Mesenchymal stem cell (in vitro differentiated cells and primary cell): ENCODE results near the gene BFSP2.

Experiments used
- DNase-seq: peaks from one replicate; pipeline ENCODE4 v3.0.0-alpha.2; 2013
- H2AFZ ChIP-seq: one replicate; pipeline ENCODE4 v1.6.1; 2013; ENCODE audit warnings: low read depth, mild to moderate bottlenecking, control low read depth, inconsistent platforms, low read length, moderate library complexity
- H2AK5ac ChIP-seq: 2 replicates; pipeline ENCODE4 v1.6.1; 2013; ENCODE audit warnings: low read length, moderate library complexity, mild to moderate bottlenecking, inconsistent platforms; ENCODE audit not compliant: severe bottlenecking
- H2BK120ac ChIP-seq: one replicate; pipeline ENCODE4 v1.6.1; 2013; ENCODE audit warnings: low read depth, mild to moderate bottlenecking, inconsistent platforms, low read length, moderate library complexity
- H2BK12ac ChIP-seq, 2 experiments: one replicate each; pipeline ENCODE4 v1.6.1; 2013; ENCODE audit warnings: inconsistent platforms in 2 of 2, low read length in 2 of 2, mild to moderate bottlenecking in 2 of 2, moderate library complexity in 2 of 2, control low read depth in 1 of 2
- H2BK15ac ChIP-seq: one replicate; pipeline ENCODE4 v1.6.1; 2013; ENCODE audit warnings: mild to moderate bottlenecking, low read depth, inconsistent platforms; ENCODE audit not compliant: poor library complexity, severe bottlenecking
- H2BK5ac ChIP-seq: 2 replicates; pipeline ENCODE4 v1.6.1; 2013; ENCODE audit warnings: low read depth, mild to moderate bottlenecking, low read length, control low read depth, inconsistent platforms; ENCODE audit not compliant: poor library complexity, severe bottlenecking
- H3K14ac ChIP-seq, 2 experiments: one replicate each; pipeline ENCODE4 v1.6.1; 2013; ENCODE audit warnings: inconsistent platforms in 2 of 2, low read length in 2 of 2, control low read depth in 1 of 2, mild to moderate bottlenecking in 1 of 2, moderate library complexity in 1 of 2
- H3K18ac ChIP-seq, 2 experiments: one replicate each; pipeline ENCODE4 v1.6.1; 2013; ENCODE audit warnings: inconsistent platforms in 2 of 2, low read length in 2 of 2, control low read depth in 1 of 2, low read depth in 1 of 2, mild to moderate bottlenecking in 1 of 2
- H3K23ac ChIP-seq, 2 experiments: one replicate each; pipeline ENCODE4 v1.6.1; 2013; ENCODE audit warnings: inconsistent platforms in 2 of 2, low read length in 2 of 2, mild to moderate bottlenecking in 2 of 2, moderate library complexity in 2 of 2, control low read depth in 1 of 2
- H3K27ac ChIP-seq: 2 replicates; pipeline ENCODE4 v1.5.1; 2013; ENCODE audit warnings: mild to moderate bottlenecking, moderate library complexity, low read length, control low read depth, inconsistent platforms; ENCODE audit not compliant: poor library complexity, severe bottlenecking
- H3K27me3 ChIP-seq, 2 experiments: 2 replicates each; pipeline versions ENCODE4 v1.6.1 to v1.7.0; 2013; ENCODE audit warnings: low read length in 2 of 2, mild to moderate bottlenecking in 2 of 2, moderate library complexity in 2 of 2, control low read depth in 1 of 2, inconsistent platforms in 1 of 2; ENCODE audit not compliant: control insufficient read depth in 1 of 2, insufficient read depth in 1 of 2
- H3K36me3 ChIP-seq, 2 experiments: 2 replicates each; pipeline versions ENCODE4 v1.6.1 to v1.7.0; 2013; ENCODE audit warnings: low read length in 2 of 2, control low read depth in 1 of 2, inconsistent platforms in 1 of 2, low read depth in 1 of 2, mild to moderate bottlenecking in 1 of 2; ENCODE audit not compliant: insufficient read depth in 2 of 2, control insufficient read depth in 1 of 2
- H3K4ac ChIP-seq, 2 experiments: one replicate each; pipeline ENCODE4 v1.6.1; 2013; ENCODE audit warnings: inconsistent platforms in 2 of 2, low read length in 2 of 2, mild to moderate bottlenecking in 2 of 2, moderate library complexity in 2 of 2, control low read depth in 1 of 2, low read depth in 1 of 2
- H3K4me1 ChIP-seq: 2 replicates; pipeline ENCODE4 v1.6.1; 2013; ENCODE audit warnings: low read depth, low read length, control low read depth; ENCODE audit not compliant: control insufficient read depth, insufficient read depth
- H3K4me2 ChIP-seq: 2 replicates; pipeline ENCODE4 v1.6.1; 2013; ENCODE audit warnings: low read length, mild to moderate bottlenecking, inconsistent platforms; ENCODE audit not compliant: poor library complexity, severe bottlenecking
- H3K4me3 ChIP-seq, 2 experiments: 2 replicates each; pipeline versions ENCODE4 v1.5.1 to v1.7.0; 2013; ENCODE audit warnings: low read length in 2 of 2, mild to moderate bottlenecking in 2 of 2, control low read depth in 1 of 2, low read depth in 1 of 2; ENCODE audit not compliant: insufficient read depth in 1 of 2
- H3K79me1 ChIP-seq: replicated peaks from 2 replicates; pipeline ENCODE4 v1.6.1; 2013; ENCODE audit warnings: mild to moderate bottlenecking, control low read depth, low read length, inconsistent platforms; ENCODE audit not compliant: poor library complexity, severe bottlenecking
- H3K9ac ChIP-seq: 2 replicates; pipeline ENCODE4 v1.7.0; 2013; ENCODE audit warnings: mild to moderate bottlenecking, low read length, moderate library complexity
- H3K9me3 ChIP-seq: 2 replicates; pipeline ENCODE4 v1.7.0; 2013; ENCODE audit warnings: mild to moderate bottlenecking, low read length; ENCODE audit not compliant: control insufficient read depth
- H4K8ac ChIP-seq: one replicate; pipeline ENCODE4 v1.6.1; 2013; ENCODE audit warnings: inconsistent platforms, mild to moderate bottlenecking, low read length, moderate library complexity
- H4K91ac ChIP-seq: one replicate; pipeline ENCODE4 v1.6.1; 2013; ENCODE audit warnings: mild to moderate bottlenecking, low read length, inconsistent platforms
- WGBS: methylation state at CpG from one replicate; pipeline ENCODE4 v1.1.7; 2013; ENCODE audit warnings: mixed read lengths; 5-methylcytosine and 5-hydroxymethylcytosine counted together

BFSP2 gene

DNA sequence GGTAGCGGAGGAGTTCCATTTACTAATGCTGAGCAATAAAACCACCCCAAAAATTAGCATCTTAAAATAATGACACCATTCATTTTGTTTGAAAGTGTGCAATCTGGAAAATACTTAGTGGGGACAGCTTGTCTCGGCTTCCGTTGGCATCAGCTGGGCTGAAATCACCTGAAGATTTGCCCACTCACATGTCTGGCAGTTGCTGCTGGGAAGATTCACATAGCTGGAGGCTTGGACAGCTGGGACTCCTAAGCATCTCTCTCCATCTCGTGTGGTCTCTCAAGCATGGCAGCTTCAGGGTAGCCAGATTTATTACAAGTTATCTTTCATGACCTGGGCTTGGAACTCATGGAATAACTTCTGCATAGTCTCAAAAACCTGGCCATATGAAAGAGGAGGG, 38.4 kb upstream of the BFSP2 start:
- Histone ChIP-seq H2BK5ac (no peak overlapping the region), H3K4ac (no peak overlapping the region), H2AK5ac (no peak overlapping the region), H3K14ac (no peak overlapping the region), H2BK12ac (no peak overlapping the region), H3K9ac (no peak overlapping the region), H3K36me3 (no peaks in the 10 kb centered on the region), H2BK15ac (no peak overlapping the region), H3K4me1 (no peaks in the 10 kb centered on the region), H4K91ac (no peak overlapping the region), H3K18ac (no peak overlapping the region), H3K4me2 (no peak overlapping the region), H4K8ac (no peak overlapping the region), H3K9me3 (peaks cover 6% of the 10 kb centered on the region), H3K4me3 (no peak overlapping the region), H3K27ac (no peak overlapping the region), H3K79me1 (no peaks in the 10 kb centered on the region), H3K27me3 (peaks cover 4 to 16% of the 10 kb centered on the region in 2 experiments), H2BK120ac (no peak overlapping the region), H3K23ac (no peak overlapping the region), H2AFZ (no peak overlapping the region)
- DNase-seq = no peak
- 82% methylated on average over 3 of the region's 4 CpGs for WGBS

GRCh38 chr3:133362539-133362938, 37.3 kb upstream of the BFSP2 start:
- H3K4ac ChIP-seq = no peak overlapping the region
- H3K9ac ChIP-seq = no peak overlapping the region
- no peaks in the 10 kb centered on the region for H3K36me3 ChIP-seq
- no peak overlapping the region for H2BK5ac ChIP-seq
- H3K14ac ChIP-seq = no peak overlapping the region
- no peak overlapping the region for H2BK120ac ChIP-seq
- H4K8ac ChIP-seq = no peak overlapping the region
- no peak overlapping the region for H2AK5ac ChIP-seq
- no peak for DNase-seq
- no peaks in the 10 kb centered on the region for H3K9me3 ChIP-seq
- no peak overlapping the region for H2BK12ac ChIP-seq
- no peaks in the 10 kb centered on the region for H3K79me1 ChIP-seq
- H3K27me3 ChIP-seq = peaks cover 7 to 19% of the 10 kb centered on the region in 2 experiments
- no peak overlapping the region for H3K23ac ChIP-seq
- no peak overlapping the region for H3K18ac ChIP-seq
- H3K4me1 ChIP-seq = no peaks in the 10 kb centered on the region
- WGBS = 63% methylated on average over 3 of the region's 4 CpGs
- H4K91ac ChIP-seq = no peak overlapping the region
- no peak overlapping the region for H3K27ac ChIP-seq
- no peak overlapping the region for H3K4me3 ChIP-seq
- no peak overlapping the region for H3K4me2 ChIP-seq
- no peak overlapping the region for H2BK15ac ChIP-seq
- no peak overlapping the region for H2AFZ ChIP-seq

- Histone ChIP-seq H2BK5ac (no peak overlapping the region), H3K9ac (no peak overlapping the region), H3K18ac (no peak overlapping the region), H2BK120ac (no peak overlapping the region), H3K9me3 (no peaks in the 10 kb centered on the region), H2AFZ (no peak overlapping the region), H4K8ac (no peak overlapping the region), H3K4me2 (no peak overlapping the region), H3K27me3 (peaks cover 8 to 34% of the 10 kb centered on the region in 2 experiments), H3K27ac (no peak overlapping the region), H3K23ac (no peak overlapping the region), H3K4me3 (no peak overlapping the region), H3K36me3 (no peaks in the 10 kb centered on the region), H3K79me1 (no peaks in the 10 kb centered on the region), H4K91ac (no peak overlapping the region), H3K4ac (no peak overlapping the region), H3K14ac (no peak overlapping the region), H3K4me1 (no peaks in the 10 kb centered on the region), H2BK15ac (no peak overlapping the region), H2AK5ac (no peak overlapping the region), H2BK12ac (no peak overlapping the region)
- no peak for DNase-seq
- WGBS = 95% methylated on average over 4 of the region's 4 CpGs
These were observed 35.2 kb upstream of the BFSP2 start for GRCh38 chr3:133364704-133365103.

DNA sequence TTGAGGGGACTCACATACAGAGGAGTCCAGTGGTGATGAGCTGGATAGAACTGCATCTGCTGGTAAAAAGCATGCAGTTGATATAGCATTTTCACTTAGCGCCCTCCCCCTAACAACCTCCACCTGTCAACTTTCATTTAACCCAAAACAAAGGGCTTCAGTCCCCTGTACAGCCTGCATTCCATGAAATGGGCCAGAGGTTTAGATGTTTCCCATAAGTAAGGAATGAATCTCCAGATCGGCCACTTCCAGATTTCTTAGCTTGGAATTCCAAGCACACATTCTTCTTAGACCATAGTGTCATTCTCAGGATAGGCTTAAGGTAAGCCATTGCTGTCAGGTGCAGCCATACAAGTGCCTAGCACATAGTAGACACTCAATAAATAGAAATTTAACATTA, 32.9 kb upstream of the BFSP2 start:
- Histone ChIP-seq H2BK12ac (no peak overlapping the region), H2AK5ac (no peak overlapping the region), H2BK120ac (no peak overlapping the region), H3K4me1 (no peaks in the 10 kb centered on the region), H3K4ac (no peak overlapping the region), H3K23ac (no peak overlapping the region), H4K91ac (no peak overlapping the region), H3K27me3 (peaks cover 8 to 34% of the 10 kb centered on the region in 2 experiments), H3K14ac (no peak overlapping the region), H2AFZ (no peak overlapping the region), H3K18ac (no peak overlapping the region), H2BK5ac (no peak overlapping the region), H4K8ac (no peak overlapping the region), H2BK15ac (no peak overlapping the region), H3K27ac (no peak overlapping the region), H3K79me1 (no peaks in the 10 kb centered on the region), H3K9ac (no peak overlapping the region), H3K9me3 (no peaks in the 10 kb centered on the region), H3K36me3 (no peaks in the 10 kb centered on the region), H3K4me2 (no peak overlapping the region), H3K4me3 (no peak overlapping the region)
- no peak for DNase-seq
- 100% methylated on average over 1 of the region's 2 CpGs for WGBS
